ENCODE measurements around the gene TRPM2.

DNA sequence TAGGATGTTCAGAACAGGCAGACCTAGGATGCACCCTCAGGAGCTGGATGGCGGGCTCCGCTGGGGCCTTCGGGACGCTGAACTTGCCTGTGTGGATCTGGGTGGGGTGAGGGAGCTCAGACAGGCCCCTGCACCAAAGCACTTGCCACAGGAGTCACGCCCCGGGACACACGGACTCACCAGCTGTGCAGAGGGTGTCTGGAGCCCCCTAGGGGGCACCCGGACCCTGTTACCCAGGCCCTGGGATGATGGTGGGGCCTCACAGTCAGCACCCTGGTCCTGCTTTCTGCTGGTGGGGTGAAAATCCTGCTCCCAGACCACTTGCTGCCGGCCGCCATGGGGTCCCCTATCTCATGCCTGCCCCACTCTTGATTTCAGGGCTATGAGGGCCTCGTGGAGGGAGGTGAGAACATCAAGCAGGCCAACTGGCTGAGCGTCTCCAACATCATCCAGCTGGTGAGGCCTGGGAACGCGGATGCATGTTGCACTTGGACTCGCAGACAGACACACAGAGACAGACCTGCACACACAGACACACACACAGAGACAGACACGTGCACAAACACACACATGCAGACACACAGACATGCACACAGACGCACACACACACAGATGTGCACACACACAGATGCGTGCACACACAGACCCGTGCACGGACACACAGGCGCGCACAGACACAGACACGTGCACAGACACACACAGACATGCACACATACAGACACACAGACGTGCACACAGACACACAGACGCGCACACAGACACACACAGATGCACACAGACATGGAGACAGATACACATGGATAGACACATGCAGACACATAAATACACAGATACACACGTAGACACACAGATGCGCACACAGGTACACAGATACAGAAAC, 42.6 kb upstream of the TRPM2 start:
- TF ChIP-seq, protein P1, sequence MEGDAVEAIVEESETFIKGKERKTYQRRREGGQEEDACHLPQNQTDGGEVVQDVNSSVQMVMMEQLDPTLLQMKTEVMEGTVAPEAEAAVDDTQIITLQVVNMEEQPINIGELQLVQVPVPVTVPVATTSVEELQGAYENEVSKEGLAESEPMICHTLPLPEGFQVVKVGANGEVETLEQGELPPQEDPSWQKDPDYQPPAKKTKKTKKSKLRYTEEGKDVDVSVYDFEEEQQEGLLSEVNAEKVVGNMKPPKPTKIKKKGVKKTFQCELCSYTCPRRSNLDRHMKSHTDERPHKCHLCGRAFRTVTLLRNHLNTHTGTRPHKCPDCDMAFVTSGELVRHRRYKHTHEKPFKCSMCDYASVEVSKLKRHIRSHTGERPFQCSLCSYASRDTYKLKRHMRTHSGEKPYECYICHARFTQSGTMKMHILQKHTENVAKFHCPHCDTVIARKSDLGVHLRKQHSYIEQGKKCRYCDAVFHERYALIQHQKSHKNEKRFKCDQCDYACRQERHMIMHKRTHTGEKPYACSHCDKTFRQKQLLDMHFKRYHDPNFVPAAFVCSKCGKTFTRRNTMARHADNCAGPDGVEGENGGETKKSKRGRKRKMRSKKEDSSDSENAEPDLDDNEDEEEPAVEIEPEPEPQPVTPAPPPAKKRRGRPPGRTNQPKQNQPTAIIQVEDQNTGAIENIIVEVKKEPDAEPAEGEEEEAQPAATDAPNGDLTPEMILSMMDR (IDR thresholded peaks at IDR 0.05) = no peak
- no peak for TF ChIP-seq ZFX (IDR thresholded peaks at IDR 0.05; ENCODE audit: borderline replicate concordance)
